T1000 (cell line): ENCODE results near the gene MRPL1.
"Not testable (repeated sequence)": the region's sequence is repeated elsewhere in the genome, so short reads cannot be mapped to it uniquely, and the experiment has no call there.

Experiments used
- DNase-seq: peaks from one replicate; lab custom pipeline; 2025; ENCODE audit warnings: mixed read lengths; lab: John Stamatoyannopoulos, UW

MRPL1 gene

GRCh38 chr4:77913348-77913747 is 50.7 kb downstream of the MRPL1 start:
- no peak for DNase-seq

- DNase-seq = no peak
Measured at GRCh38 chr4:77917075-77917474, 54.4 kb downstream of the MRPL1 start.

- no peak for DNase-seq
Measured at GRCh38 chr4:77917601-77918000, 55.0 kb downstream of the MRPL1 start.

GRCh38 chr4:77920371-77920770 is 57.7 kb downstream of the MRPL1 start:
- DNase-seq = no peak

GRCh38 chr4:77921701-77922100 is 59.1 kb downstream of the MRPL1 start:
- no peak for DNase-seq

GRCh38 chr4:77922158-77923094 is 59.8 kb downstream of the MRPL1 start:
- no peak for DNase-seq

GRCh38 chr4:77927991-77928925 is 65.6 kb downstream of the MRPL1 start:
- DNase-seq = no peak

GRCh38 chr4:77930154-77930639 is 67.6 kb downstream of the MRPL1 start:
- DNase-seq = no peak

GRCh38 chr4:77930876-77931275 is 68.2 kb downstream of the MRPL1 start:
- DNase-seq = no peak

- no peak for DNase-seq
Measured at GRCh38 chr4:77931452-77932135, 69.0 kb downstream of the MRPL1 start.

GRCh38 chr4:77938560-77938959 is 75.9 kb downstream of the MRPL1 start:
- no peak for DNase-seq

- not testable (repeated sequence) for DNase-seq
Measured at GRCh38 chr4:77945929-77946328, 83.3 kb downstream of the MRPL1 start.

GRCh38 chr4:77950203-77950602 is 87.6 kb downstream of the MRPL1 start:
- no peak for DNase-seq

GRCh38 chr4:77952457-77952856 is 89.8 kb downstream of the MRPL1 start:
- no peak for DNase-seq

- no peak for DNase-seq
Measured at GRCh38 chr4:77954690-77955089, 92.1 kb downstream of the MRPL1 start.

- no peak for DNase-seq
Measured at GRCh38 chr4:77956917-77957316, 94.3 kb downstream of the MRPL1 start.

- no peak for DNase-seq
Measured at GRCh38 chr4:77958897-77959296, 96.3 kb downstream of the MRPL1 start.

- DNase-seq = no peak
Measured at GRCh38 chr4:77959566-77960338, 97.1 kb downstream of the MRPL1 start.

- DNase-seq = no peak
Measured at GRCh38 chr4:77960367-77960766, 97.7 kb downstream of the MRPL1 start.

- DNase-seq = no peak
Measured at GRCh38 chr4:77963004-77963403, 100.4 kb downstream of the MRPL1 start.

- DNase-seq = not testable (repeated sequence)
Measured at GRCh38 chr4:77973657-77974056, 111.0 kb downstream of the MRPL1 start.
